ENCODE results near the gene ARHGEF37. TPM values are rescaled to one million over a fixed set of nuclear protein-coding genes. Genes with fewer than 3 reads are reported as not detected.
"Not testable (repeated sequence)": the region's sequence is repeated elsewhere in the genome, so short reads cannot be mapped to it uniquely, and the experiment has no call there.

ARHGEF37 gene
- total and polyA plus RNA-seq, 2 donors = 1.1 to 2.5 TPM

DNA sequence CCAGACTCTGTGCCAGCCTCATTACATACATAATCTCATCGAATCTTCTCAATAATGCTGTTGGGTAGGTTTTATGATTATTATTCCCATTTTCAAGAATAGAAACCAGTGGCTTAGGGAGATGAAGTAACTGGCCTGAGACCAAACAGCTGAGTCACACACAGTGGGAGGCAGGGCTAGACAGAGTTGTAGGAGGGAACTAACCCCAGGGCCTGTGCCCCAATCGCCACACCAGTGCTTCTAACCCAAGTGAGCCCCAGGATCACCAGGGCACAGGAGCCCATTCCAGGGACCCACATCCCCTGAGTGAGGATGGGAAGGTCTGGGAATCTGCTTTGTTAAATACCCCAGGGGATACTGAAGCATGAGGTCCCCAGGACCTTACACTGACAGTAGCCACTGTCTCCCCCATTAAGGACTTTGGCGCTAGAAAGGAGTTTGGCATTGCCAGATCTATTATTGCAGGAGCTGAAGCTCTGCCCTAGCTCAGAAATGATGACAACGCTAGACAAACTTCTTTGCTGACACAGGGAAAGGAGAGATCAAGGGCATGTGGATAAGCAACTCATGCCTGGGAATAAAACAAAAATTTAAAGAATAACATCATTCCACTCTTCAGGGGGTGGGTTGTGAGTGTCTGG, 85.0 kb downstream of the ARHGEF37 start:
- 94% methylated on average over 4 of the region's 4 CpGs for WGBS
- no peaks in the 10 kb centered on the region for H3K9me3 ChIP-seq (ENCODE audit: control insufficient read depth in 2 of 2, insufficient read depth in 1 of 2, low read length in 1 of 2)
- no peak for DNase-seq (ENCODE audit: low read depth in 6 of 9, low spot score in 9 of 9)
- no peak overlapping the region for H3K4me3 ChIP-seq (ENCODE audit: low read length in 2 of 2)
- no peaks in the 10 kb centered on the region for H3K27me3 ChIP-seq (ENCODE audit: control insufficient read depth in 2 of 2, insufficient read depth in 1 of 2, low read length in 1 of 2)
- no peaks in the 10 kb centered on the region for H3K36me3 ChIP-seq (ENCODE audit: control insufficient read depth in 2 of 2, insufficient read depth in 2 of 2, low read length in 1 of 2)
- H3K27ac ChIP-seq (ENCODE audit: low read depth in 1 of 2, low read length in 1 of 2) = no peak overlapping the region
- H3K4me1 ChIP-seq (ENCODE audit: control insufficient read depth in 2 of 2, insufficient read depth in 2 of 2, low read length in 2 of 2) = no peaks in the 10 kb centered on the region

- Histone ChIP-seq H3K9me3 (ENCODE audit: control insufficient read depth in 2 of 2, insufficient read depth in 1 of 2, low read length in 1 of 2) (no peaks in the 10 kb centered on the region), H3K4me1 (ENCODE audit: control insufficient read depth in 2 of 2, insufficient read depth in 2 of 2, low read length in 2 of 2) (no peaks in the 10 kb centered on the region), H3K27ac (ENCODE audit: low read depth in 1 of 2, low read length in 1 of 2) (no peak overlapping the region), H3K4me3 (ENCODE audit: low read length in 2 of 2) (no peak overlapping the region), H3K27me3 (ENCODE audit: control insufficient read depth in 2 of 2, insufficient read depth in 1 of 2, low read length in 1 of 2) (no peaks in the 10 kb centered on the region), H3K36me3 (ENCODE audit: control insufficient read depth in 2 of 2, insufficient read depth in 2 of 2, low read length in 1 of 2) (no peaks in the 10 kb centered on the region)
- peak in 2 of 9 donors; percentile 52 to 56 for DNase-seq (ENCODE audit: low read depth in 6 of 9, low spot score in 9 of 9)
- WGBS = 45% methylated on average over 7 of the region's 7 CpGs
Measured at GRCh38 chr5:149667084-149667828, 86.0 kb downstream of the ARHGEF37 start.

DNA sequence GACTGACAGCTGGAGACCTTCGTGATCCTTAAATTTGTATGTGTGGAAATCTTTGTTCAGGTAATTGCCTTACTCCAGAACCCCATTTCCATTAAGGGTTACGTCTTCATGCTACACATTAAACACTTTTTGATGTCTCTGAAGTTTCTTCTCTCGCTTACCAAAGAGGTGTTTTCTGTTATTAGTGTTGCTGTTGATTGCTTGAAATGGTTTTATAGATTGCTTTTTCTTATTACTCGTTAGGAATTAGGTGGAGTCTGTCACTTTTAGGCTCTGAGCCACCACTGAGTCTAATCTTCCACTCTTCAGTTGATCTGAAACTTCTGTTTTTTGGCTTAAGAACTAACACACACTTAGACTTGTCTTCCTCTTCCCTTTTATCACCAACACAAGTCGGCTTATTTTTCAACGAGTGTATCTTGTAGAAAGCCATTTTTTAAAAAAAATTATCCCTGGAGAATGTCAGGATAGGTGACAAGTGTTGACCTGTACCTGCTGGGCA, 86.6 kb downstream of the ARHGEF37 start:
- H3K9me3 ChIP-seq (ENCODE audit: control insufficient read depth in 2 of 2, insufficient read depth in 1 of 2, low read length in 1 of 2) = no peaks in the 10 kb centered on the region
- no peaks in the 10 kb centered on the region for H3K36me3 ChIP-seq (ENCODE audit: control insufficient read depth in 2 of 2, insufficient read depth in 2 of 2, low read length in 1 of 2)
- no peak overlapping the region for H3K27ac ChIP-seq (ENCODE audit: low read depth in 1 of 2, low read length in 1 of 2)
- 73% methylated on average over 6 of the region's 6 CpGs for WGBS
- DNase-seq (ENCODE audit: low read depth in 6 of 9, low spot score in 9 of 9) = no peak
- no peak overlapping the region for H3K4me3 ChIP-seq (ENCODE audit: low read length in 2 of 2)
- no peaks in the 10 kb centered on the region for H3K27me3 ChIP-seq (ENCODE audit: control insufficient read depth in 2 of 2, insufficient read depth in 1 of 2, low read length in 1 of 2)
- no peaks in the 10 kb centered on the region for H3K4me1 ChIP-seq (ENCODE audit: control insufficient read depth in 2 of 2, insufficient read depth in 2 of 2, low read length in 2 of 2)

DNA sequence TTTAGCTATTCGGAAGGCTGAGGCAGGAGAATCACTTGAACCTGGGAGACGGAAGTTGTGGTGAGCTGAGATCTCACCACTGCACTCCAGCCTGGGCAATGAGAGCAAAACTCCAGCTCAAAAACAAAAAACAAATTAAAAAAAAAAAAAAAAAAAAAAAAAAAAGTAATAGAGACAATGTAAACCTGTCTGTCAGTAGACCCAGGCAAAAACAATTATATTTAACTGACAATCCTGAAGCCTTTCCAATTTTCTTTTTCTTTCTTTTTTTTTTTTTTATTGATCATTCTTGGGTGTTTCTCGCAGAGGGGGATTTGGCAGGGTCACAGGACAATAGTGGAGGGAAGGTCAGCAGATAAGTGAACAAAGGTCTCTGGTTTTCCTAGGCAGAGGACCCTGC, 88.0 kb downstream of the ARHGEF37 start:
- not testable (repeated sequence) for H3K27ac ChIP-seq (ENCODE audit: low read depth in 1 of 2, low read length in 1 of 2); H3K27me3 ChIP-seq (ENCODE audit: control insufficient read depth in 2 of 2, insufficient read depth in 1 of 2, low read length in 1 of 2); H3K9me3 ChIP-seq (ENCODE audit: control insufficient read depth in 2 of 2, insufficient read depth in 1 of 2, low read length in 1 of 2); H3K4me3 ChIP-seq (ENCODE audit: low read length in 2 of 2); H3K4me1 ChIP-seq (ENCODE audit: control insufficient read depth in 2 of 2, insufficient read depth in 2 of 2, low read length in 2 of 2); H3K36me3 ChIP-seq (ENCODE audit: control insufficient read depth in 2 of 2, insufficient read depth in 2 of 2, low read length in 1 of 2); DNase-seq (ENCODE audit: low read depth in 6 of 9, low spot score in 9 of 9)
- 88% methylated on average over 2 of the region's 3 CpGs for WGBS

GRCh38 chr5:149671544-149671943, 90.2 kb downstream of the ARHGEF37 start:
- WGBS = 95% methylated on average over 5 of the region's 5 CpGs
- no peak overlapping the region for H3K4me3 ChIP-seq (ENCODE audit: low read length in 2 of 2)
- H3K4me1 ChIP-seq (ENCODE audit: control insufficient read depth in 2 of 2, insufficient read depth in 2 of 2, low read length in 2 of 2) = no peaks in the 10 kb centered on the region
- H3K9me3 ChIP-seq (ENCODE audit: control insufficient read depth in 2 of 2, insufficient read depth in 1 of 2, low read length in 1 of 2) = no peaks in the 10 kb centered on the region
- H3K27me3 ChIP-seq (ENCODE audit: control insufficient read depth in 2 of 2, insufficient read depth in 1 of 2, low read length in 1 of 2) = peaks cover 4 to 8% of the 10 kb centered on the region in 2 donors
- no peaks in the 10 kb centered on the region for H3K36me3 ChIP-seq (ENCODE audit: control insufficient read depth in 2 of 2, insufficient read depth in 2 of 2, low read length in 1 of 2)
- DNase-seq (ENCODE audit: low read depth in 6 of 9, low spot score in 9 of 9) = no peak
- H3K27ac ChIP-seq (ENCODE audit: low read depth in 1 of 2, low read length in 1 of 2) = no peak overlapping the region

- Histone ChIP-seq H3K27me3 (ENCODE audit: control insufficient read depth in 2 of 2, insufficient read depth in 1 of 2, low read length in 1 of 2) (peaks cover 4 to 8% of the 10 kb centered on the region in 2 donors), H3K4me3 (ENCODE audit: low read length in 2 of 2) (no peak overlapping the region), H3K27ac (ENCODE audit: low read depth in 1 of 2, low read length in 1 of 2) (no peak overlapping the region), H3K4me1 (ENCODE audit: control insufficient read depth in 2 of 2, insufficient read depth in 2 of 2, low read length in 2 of 2) (no peaks in the 10 kb centered on the region), H3K36me3 (ENCODE audit: control insufficient read depth in 2 of 2, insufficient read depth in 2 of 2, low read length in 1 of 2) (no peaks in the 10 kb centered on the region), H3K9me3 (ENCODE audit: control insufficient read depth in 2 of 2, insufficient read depth in 1 of 2, low read length in 1 of 2) (no peaks in the 10 kb centered on the region)
- no peak for DNase-seq (ENCODE audit: low read depth in 6 of 9, low spot score in 9 of 9)
- 94% methylated on average over 7 of the region's 7 CpGs for WGBS
Measured at GRCh38 chr5:149672701-149673476, 91.6 kb downstream of the ARHGEF37 start.

DNA sequence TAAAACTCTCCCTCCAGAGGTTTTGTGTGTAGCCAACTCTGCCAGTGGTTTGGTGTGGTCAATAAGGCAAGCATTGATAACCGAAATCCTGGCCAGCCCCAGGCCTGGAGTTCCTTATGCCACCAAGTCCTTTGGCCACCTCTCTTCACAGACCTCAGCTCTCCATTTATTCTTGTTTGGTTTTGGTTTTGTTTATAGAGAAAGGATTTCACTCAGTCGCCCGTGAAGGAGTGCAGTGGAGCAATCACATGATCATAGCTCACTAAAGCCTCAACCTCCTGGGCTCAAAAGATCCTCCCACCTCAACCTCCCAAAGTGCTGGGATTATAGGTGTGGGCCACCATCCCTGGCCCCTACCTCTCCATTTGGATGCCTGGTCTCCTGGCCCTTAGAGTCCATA, 93.4 kb downstream of the ARHGEF37 start:
- H3K4me3 ChIP-seq (ENCODE audit: low read length in 2 of 2) = no peak overlapping the region
- no peaks in the 10 kb centered on the region for H3K36me3 ChIP-seq (ENCODE audit: control insufficient read depth in 2 of 2, insufficient read depth in 2 of 2, low read length in 1 of 2)
- H3K4me1 ChIP-seq (ENCODE audit: control insufficient read depth in 2 of 2, insufficient read depth in 2 of 2, low read length in 2 of 2) = no peaks in the 10 kb centered on the region
- no peak overlapping the region for H3K27ac ChIP-seq (ENCODE audit: low read depth in 1 of 2, low read length in 1 of 2)
- no peaks in the 10 kb centered on the region for H3K9me3 ChIP-seq (ENCODE audit: control insufficient read depth in 2 of 2, insufficient read depth in 1 of 2, low read length in 1 of 2)
- DNase-seq (ENCODE audit: low read depth in 6 of 9, low spot score in 9 of 9) = no peak
- WGBS = 62% methylated on average over 3 of the region's 3 CpGs
- H3K27me3 ChIP-seq (ENCODE audit: control insufficient read depth in 2 of 2, insufficient read depth in 1 of 2, low read length in 1 of 2) = peaks cover 4 to 8% of the 10 kb centered on the region in 2 donors

DNA sequence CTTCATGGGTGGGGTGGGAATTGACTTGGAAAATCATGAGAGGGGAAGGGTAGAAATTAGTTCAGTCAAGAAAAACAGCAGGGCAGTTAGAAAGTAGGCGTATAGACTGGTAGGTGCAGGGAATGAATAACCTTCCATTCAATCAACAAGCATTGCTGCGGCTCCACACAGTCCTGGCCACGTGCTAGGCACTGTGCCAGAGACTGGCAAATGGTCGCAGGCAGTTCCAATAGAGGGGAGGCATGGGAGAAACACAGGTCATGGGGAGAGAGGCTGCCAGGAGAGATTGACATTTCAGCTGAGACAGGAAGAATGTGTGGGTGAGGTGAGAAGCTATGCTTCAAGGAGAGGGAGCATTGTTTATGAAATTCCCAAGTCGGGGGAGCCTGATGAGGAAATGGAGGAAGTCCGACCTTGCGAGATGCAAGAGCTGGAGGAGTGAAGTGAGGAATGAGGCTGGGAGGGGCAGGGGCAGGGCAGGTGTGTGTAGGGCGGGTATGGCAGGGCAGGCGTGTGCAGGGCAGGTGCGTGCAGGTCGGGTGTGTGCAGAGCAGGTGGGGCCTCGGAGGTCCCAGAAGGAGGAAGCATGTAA, 94.4 kb downstream of the ARHGEF37 start:
- no peaks in the 10 kb centered on the region for H3K9me3 ChIP-seq (ENCODE audit: control insufficient read depth in 2 of 2, insufficient read depth in 1 of 2, low read length in 1 of 2)
- H3K27ac ChIP-seq (ENCODE audit: low read depth in 1 of 2, low read length in 1 of 2) = no peak overlapping the region
- WGBS = 70% methylated on average over 12 of the region's 12 CpGs
- no peaks in the 10 kb centered on the region for H3K36me3 ChIP-seq (ENCODE audit: control insufficient read depth in 2 of 2, insufficient read depth in 2 of 2, low read length in 1 of 2)
- peaks cover 4 to 8% of the 10 kb centered on the region in 2 donors for H3K27me3 ChIP-seq (ENCODE audit: control insufficient read depth in 2 of 2, insufficient read depth in 1 of 2, low read length in 1 of 2)
- H3K4me1 ChIP-seq (ENCODE audit: control insufficient read depth in 2 of 2, insufficient read depth in 2 of 2, low read length in 2 of 2) = no peaks in the 10 kb centered on the region
- no peak overlapping the region for H3K4me3 ChIP-seq (ENCODE audit: low read length in 2 of 2)
- no peak for DNase-seq (ENCODE audit: low read depth in 6 of 9, low spot score in 9 of 9)

Measured in thymus (tissue), 11 donors.